Globus pallidus (tissue), 1 donor: ENCODE measurements around the gene PRPF19.

Source experiments
- DNase-seq: peaks from one replicate; pipeline ENCODE4 v3.0.0-alpha.2; 2015; ENCODE audit warnings: low spot score

The PRPF19 gene

GRCh38 chr11:60905551-60906113 lies 753 bp downstream of the PRPF19 start:
- no peak for DNase-seq

- DNase-seq, result no peak
Measured at GRCh38 chr11:60905047-60905446, 1.3 kb downstream of the PRPF19 start.

DNA sequence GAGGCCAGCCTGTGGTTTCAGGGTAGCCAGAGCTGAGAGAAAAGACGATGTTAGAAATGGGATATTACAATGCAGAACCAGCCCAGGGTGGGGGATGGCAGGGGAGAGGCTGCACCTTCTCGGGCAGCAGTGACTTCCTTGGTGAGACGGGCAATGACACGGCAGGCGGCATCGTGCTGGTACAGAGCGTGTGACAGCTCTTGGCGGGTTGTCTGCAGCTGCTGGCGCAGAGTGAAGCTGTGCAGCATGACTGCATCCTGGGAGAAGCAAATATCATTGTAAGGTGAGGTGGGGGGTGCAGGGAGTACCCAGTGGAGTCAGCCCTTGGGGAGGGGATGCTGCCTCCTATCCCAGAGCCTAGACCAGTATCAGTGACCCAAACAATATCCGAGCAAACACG lies 3.8 kb downstream of the PRPF19 start:
- no peak for DNase-seq

GRCh38 chr11:60900673-60901404 lies 5.5 kb downstream of the PRPF19 start:
- no peak for DNase-seq

GRCh38 chr11:60899977-60900376 lies 6.4 kb downstream of the PRPF19 start:
- DNase-seq, result no peak

DNA sequence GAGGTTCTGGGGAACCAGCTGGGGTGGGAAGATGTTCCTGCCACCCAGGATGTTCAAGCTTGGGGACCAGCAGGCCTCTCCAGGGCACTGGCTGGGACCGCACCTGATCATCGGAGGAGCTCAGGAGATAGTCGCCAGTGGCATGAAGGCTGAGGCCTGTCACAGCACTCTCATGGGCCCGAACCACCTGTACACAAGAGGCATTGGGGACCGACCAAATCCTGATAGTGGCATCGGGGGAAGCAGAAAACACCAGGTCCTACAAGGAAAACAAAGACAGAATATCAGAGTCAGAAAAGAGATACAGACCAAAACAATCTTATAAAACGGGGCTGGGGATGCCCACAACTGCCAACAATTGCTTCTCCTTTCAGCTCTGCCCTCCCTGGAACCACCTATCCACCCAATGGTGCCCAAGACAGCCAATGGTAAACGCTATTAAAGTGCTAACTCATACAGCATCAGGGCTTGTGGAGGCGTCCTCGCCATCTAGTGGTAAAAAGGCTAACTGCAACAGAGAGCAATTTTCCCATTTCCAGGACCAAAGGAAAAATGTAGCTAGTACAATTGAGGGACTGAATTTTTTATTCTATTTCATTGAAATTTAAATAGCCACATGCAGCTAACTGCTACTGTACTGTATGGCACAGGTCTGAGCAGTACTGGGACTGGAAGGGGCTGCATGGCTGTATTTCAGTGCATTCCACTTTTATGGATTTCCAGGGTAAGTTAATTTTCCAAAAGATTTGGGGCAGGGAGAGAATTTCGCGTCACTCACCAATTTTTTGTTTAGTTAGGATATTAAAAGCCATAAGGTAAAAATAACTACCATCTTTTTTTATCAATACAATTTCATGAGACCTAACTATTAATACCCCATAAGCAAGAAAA lies 7.1 kb downstream of the PRPF19 start:
- no peak for DNase-seq

GRCh38 chr11:60897496-60897895 lies 8.9 kb downstream of the PRPF19 start:
- no peak for DNase-seq

- no peak for DNase-seq
Measured at GRCh38 chr11:60895687-60896086, 10.7 kb downstream of the PRPF19 start.

DNA sequence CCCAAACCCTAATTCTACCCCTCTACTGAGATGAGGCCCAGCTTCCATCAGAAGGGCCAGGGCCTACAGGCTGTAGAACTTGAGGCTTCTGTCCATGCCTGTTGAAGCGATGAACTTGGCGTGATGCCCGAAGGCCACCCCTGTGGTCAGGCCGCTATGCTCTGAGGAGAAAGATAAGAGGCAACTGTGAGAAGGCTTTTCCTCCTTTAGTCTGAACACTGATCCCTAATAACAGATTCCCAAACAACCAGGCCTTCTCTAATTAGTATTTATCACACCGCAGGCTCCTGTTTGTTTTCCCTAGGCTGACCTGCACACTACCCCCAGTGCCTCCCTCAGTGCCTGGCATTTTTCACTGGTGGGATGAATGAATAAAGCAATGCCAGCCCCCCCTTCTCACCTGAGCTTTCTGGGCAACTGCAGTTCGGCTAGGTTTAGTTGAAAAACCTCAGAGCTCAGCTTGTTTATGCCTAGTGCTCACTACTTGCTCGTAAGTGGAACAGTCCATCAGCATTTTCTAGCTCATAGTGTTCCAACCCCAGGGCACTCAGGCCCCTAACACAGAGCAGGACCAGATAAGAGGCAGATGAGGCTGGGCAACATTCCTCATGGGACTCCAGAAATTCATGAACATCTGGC lies 15.2 kb downstream of the PRPF19 start:
- no peak for DNase-seq

GRCh38 chr11:60890696-60891095 lies 15.7 kb downstream of the PRPF19 start:
- no peak for DNase-seq

DNA sequence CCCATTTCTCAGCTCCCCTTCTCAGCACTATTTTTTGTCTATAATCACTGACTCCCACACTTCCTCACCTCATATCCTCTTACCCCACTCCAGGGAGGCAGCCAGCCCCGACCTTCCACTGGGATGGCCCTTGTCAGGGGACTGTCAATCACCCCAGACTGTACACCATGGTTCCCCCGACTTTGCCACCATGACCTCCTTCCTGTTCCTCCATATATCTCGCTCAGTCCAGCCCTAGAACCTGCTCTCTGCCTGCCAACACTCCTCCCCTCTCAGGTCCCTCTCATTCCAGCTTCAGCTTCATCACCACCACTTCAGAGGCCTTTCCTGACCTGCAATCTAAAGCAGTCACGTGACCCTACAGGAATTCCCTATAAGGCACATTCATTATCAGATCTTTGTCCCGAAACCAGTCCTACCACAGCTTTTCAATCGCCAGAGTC lies 16.5 kb downstream of the PRPF19 start:
- no peak for DNase-seq

GRCh38 chr11:60887556-60887955 lies 18.8 kb downstream of the PRPF19 start:
- peak; percentile 47 for DNase-seq

DNA sequence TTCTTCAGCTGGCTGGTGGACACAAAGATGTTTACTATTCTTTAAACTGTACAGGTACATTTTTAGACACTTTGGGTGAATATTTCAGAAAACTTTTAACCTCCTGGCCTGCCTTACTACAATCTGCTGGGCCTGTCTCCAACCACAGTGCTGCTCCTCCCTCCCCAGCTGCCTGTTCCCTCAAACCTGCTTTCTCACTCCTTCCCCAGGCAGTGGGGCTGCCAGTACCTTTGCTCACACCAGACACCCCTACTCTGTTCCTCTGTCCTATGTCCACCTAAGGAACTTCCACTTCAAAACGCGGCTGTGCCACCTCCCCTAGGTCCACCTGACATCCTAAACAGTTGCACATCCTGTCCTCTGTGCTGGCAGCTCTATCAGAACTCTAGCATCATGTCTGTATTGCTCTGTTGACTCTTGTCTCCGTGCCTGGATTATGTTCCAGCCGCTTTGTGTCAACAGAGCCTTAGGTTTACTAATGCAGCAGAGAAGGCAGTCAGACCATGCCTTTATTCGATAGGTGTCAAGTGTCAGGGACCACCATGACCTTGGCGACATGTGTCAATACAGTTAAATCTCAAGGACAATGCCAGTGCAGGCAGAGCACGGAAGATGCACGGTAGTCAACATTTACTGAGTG lies 25.6 kb downstream of the PRPF19 start:
- DNase-seq, result no peak

- DNase-seq, result no peak
Measured at GRCh38 chr11:60879971-60880588, 26.3 kb downstream of the PRPF19 start.

DNA sequence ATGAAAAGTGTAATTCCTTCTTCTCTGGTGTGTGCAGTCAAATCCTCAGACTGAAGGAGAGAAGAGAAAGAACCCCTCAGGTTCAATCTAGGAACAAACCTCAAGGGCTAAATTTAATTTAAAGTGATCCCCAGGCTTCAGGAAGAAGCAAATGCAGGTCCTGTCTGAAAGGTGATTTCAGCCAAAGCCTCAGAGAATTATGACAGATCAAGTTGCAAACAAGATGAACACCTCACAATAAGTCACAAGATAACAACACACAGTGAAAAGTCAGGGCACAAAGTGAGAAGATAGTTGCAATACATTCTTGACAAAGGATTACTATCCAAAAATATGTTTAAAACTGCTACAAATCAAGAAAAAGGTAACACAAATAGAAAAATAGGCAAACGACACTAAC lies 27.3 kb downstream of the PRPF19 start:
- DNase-seq, result no peak

DNA sequence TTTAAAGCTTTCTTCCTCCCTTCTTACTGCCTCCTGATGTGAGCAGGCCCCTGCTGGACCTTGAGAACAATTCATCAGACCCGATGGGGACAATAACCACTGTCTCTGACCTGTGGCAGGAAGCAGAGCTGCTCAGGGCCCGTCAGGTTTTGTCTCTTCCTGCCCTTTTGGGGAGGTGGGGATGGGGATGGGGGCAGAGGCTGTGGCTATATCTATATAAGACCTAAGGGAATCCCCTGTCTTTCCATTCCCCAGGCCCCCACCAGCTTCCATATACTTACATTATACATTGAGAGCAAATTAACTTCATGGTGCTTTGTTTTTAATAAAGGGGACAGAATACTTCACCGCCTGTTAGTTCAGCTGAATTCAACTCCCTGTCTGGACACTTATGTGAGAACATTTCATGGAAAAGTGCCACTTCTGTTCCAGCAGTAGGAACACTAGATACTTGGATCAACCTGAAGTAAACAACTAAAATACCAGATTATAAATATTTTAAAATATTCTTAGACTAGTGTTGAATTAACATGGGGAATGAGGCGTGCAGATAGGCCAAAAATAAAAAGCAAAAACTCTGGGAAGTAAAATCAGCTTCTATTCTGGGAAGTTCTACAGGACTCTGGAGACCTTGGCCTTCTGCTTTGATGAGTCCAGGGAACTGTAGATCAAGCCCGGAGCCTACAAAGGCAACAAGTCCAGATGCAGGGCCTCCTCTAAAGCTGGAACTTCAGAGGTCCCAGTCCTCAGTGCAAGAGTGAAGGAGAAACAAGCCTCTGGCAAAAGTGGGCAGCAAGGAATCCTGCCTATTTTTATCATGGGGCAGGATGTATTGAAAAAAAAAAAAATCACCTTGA lies 27.9 kb downstream of the PRPF19 start:
- no peak for DNase-seq

DNA sequence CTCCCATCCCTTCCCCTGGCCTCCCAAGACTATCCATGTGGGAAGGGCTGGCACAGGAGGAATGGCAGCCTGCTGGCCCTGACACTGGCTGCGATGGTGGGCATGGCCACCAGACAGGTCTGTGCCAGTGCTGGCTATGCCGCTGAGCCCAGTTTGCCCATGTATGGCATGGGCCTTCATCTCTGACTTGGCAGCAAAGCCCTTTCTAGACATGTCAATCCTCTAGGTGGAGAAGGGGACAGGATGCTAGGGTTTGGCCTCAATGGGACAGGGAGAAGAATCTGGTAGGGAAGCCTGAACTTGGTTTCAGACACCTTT lies 30.3 kb downstream of the PRPF19 start:
- no peak for DNase-seq

DNA sequence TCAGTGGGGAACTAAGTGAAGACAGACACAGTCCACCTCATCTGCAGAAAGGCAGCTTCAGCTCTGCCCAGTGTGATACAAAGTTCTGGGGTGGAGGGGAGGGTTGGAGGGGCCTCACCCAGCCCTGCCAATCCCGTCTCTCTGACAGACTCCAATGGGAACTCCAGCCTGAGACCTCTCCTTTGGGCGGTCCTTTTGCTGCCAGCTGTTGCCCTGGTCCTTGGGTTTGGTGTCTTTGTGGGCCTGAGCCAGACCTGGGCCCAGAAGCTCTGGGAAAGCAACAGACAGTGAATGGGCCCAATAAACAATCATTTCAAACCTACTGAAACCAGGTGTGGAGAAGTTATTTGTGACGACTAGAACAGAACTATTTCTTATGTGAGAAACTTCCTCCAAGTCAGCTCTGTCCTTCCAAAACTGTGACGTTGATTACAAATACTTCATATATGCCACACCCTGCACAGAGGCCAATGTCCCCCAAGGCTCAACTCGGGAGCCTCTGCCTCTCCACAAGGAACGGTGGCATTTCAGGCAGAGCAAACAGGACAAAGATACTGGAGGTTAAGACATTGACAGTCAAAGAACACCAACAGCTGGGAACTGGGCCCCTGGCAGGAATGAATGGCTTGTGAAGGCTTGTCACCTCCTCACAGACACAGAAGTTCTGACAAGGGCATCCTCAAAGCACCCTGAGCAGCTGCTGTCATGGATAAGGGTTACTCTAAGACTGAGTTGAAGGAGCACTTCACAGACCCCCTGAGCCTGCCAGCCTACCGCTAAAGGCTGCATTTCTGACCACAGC lies 30.8 kb downstream of the PRPF19 start:
- DNase-seq, result no peak

DNA sequence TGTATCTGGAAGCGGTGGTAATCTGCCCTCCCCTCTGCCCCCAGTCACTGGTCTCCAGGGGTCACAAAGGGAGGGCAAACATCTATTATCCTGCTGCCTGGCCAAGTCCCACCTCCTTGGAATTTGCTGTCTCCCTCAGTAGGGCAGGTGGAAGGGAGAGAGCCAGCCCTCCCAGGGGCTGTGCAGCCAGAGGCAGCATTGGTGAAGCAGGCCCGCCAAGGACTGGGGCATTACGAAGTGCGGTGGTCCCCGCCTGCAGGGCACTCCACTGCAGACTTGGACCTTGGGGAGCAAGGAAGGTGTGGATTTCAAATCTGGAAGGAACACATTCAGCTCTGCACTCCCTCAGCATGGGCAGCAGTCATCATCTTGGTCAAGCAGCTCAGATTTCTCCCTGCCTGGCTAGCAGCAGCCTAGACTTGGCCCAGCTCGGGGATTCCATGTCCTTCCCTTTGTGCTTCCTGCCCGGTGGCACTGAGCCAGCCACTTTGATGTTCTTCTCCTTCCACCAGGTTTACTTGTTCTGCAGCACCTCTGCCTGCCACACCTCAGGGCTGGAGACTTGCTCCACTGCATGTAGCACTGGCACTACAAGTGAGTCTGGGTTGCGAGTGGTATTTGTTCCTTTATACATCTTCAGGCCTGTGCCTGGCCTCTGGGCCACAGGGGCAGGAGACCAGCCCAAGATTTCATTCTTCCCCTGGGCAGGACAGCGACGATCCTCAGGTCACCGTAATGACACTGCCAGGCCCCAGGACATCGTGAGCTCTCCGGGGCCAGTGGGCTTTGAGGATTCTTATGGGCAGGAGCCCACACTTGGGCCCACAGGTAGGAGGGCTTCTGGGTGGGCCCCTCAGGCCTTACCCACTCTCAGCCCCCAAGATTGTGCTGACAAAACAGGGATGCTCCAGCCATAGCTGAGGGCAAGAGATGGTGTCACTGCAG lies 31.7 kb downstream of the PRPF19 start:
- DNase-seq, result no peak
